HG02973 (cell line): ENCODE data around the gene AOC3.
A peak's percentile ranks its signal among the peaks of the same experiment; 100 is the strongest.

Experiments used
- ATAC-seq: cut with Tn5 transposase; IDR thresholded peaks from one replicate; pipeline ENCODE4 v1.9.1; 2021; ENCODE audit warnings: moderate library complexity; ENCODE audit not compliant: unreplicated experiment

Gene AOC3

GRCh38 chr17:42850954-42851353 is at the start of gene AOC3:
TSS of gene AOC3 (plus strand) at chr17:42851199. CDS start at chr17:42851344, 145 bp downstream.
- ATAC-seq = no peak

- ATAC-seq = no peak
Observed at GRCh38 chr17:42803074-42803883, 47.7 kb upstream of the AOC3 start.

GRCh38 chr17:42804918-42805367 is 46.1 kb upstream of the AOC3 start:
- ATAC-seq = no peak

GRCh38 chr17:42806249-42806648 is 44.8 kb upstream of the AOC3 start:
- no peak for ATAC-seq

GRCh38 chr17:42809250-42809649 is 41.7 kb upstream of the AOC3 start:
- ATAC-seq = no peak

- ATAC-seq = no peak
Observed at GRCh38 chr17:42814633-42815399, 36.2 kb upstream of the AOC3 start.

GRCh38 chr17:42817866-42818265 is 33.1 kb upstream of the AOC3 start:
- ATAC-seq = no peak

- ATAC-seq = no peak
Observed at GRCh38 chr17:42818379-42818778, 32.6 kb upstream of the AOC3 start.

GRCh38 chr17:42819939-42820535 is 31.0 kb upstream of the AOC3 start:
- ATAC-seq = no peak

GRCh38 chr17:42821176-42821575 is 29.8 kb upstream of the AOC3 start:
- no peak for ATAC-seq

GRCh38 chr17:42827472-42827871 is 23.5 kb upstream of the AOC3 start:
- ATAC-seq = no peak

- no peak for ATAC-seq
Observed at GRCh38 chr17:42830971-42831370, 20.0 kb upstream of the AOC3 start.

- no peak for ATAC-seq
Observed at GRCh38 chr17:42832213-42832933, 18.6 kb upstream of the AOC3 start.

GRCh38 chr17:42832934-42833766 is 17.8 kb upstream of the AOC3 start, which contains the start of gene PSME3:
TSS of gene PSME3 (plus strand) at chr17:42833397. CDS start at chr17:42833632, 235 bp downstream.
- ATAC-seq = peak; percentile 76

- ATAC-seq = no peak
Observed at GRCh38 chr17:42833767-42834422, 17.1 kb upstream of the AOC3 start.

GRCh38 chr17:42835732-42836131 is 15.3 kb upstream of the AOC3 start:
- no peak for ATAC-seq

- no peak for ATAC-seq
Observed at GRCh38 chr17:42841975-42842685, 8.9 kb upstream of the AOC3 start.

GRCh38 chr17:42843358-42843934 is 7.6 kb upstream of the AOC3 start:
- ATAC-seq = no peak

GRCh38 chr17:42844271-42844670 is 6.7 kb upstream of the AOC3 start, which contains the start of gene AOC2:
TSS of gene AOC2 (plus strand) at chr17:42844580. CDS start at chr17:42844627, 47 bp downstream.
- ATAC-seq = no peak
